Mucosa of descending colon (tissue), 3 donors: ENCODE data around the gene DAAM1. TPM values are rescaled to one million over a fixed set of nuclear protein-coding genes. Genes with fewer than 3 reads are reported as not detected.

Experiments
- ATAC-seq: fragments of 200-7000 bp; cut with Tn5 transposase; one replicate; pipeline ENCODE4 v1.9.1; 2020; ENCODE audit warnings: mild to moderate bottlenecking, moderate library complexity
- DNase-seq, 3 donors: peaks; one replicate each; pipeline ENCODE4 v3.0.0-alpha.2; 2020
- H3K36me3 ChIP-seq: fragments of 200-600 bp; one replicate; pipeline ENCODE4 v1.8.0; 2021; ENCODE audit warnings: low read depth, mild to moderate bottlenecking
- H3K4me1 ChIP-seq: fragments of 200-600 bp; one replicate; pipeline ENCODE4 v1.8.0; 2021; ENCODE audit warnings: low read depth, mild to moderate bottlenecking
- H3K4me3 ChIP-seq: fragments of 200-600 bp; one replicate; pipeline ENCODE4 v1.8.0; 2021; ENCODE audit warnings: mild to moderate bottlenecking
- H3K9me3 ChIP-seq: fragments of 200-600 bp; one replicate; pipeline ENCODE4 v1.8.0; 2021; ENCODE audit warnings: mild to moderate bottlenecking
- intact Hi-C, 2 donors: fragments of 100-400 bp; cut with DNase I in 1 of 2; cut with micrococcal nuclease in 1 of 2; formaldehyde crosslinking; loops; one replicate each; pipeline versions ENCODE4 v1.11.0 to v1.11.1; 2022; cut with DNase I, micrococcal nuclease
- long read RNA-seq, 2 donors: library from polyadenylated mRNA; unstranded; transcript quantifications; one replicate each; pipeline ENCODE4 v2.0.0, GENCODE V29; 2019 to 2021
- total RNA-seq, 3 donors: library from RNA; stranded (reverse); fragmentation: NEBNext Ultra II Directional in 2 of 3; extraction: Animal tissue kit (Norgen Biotek cat#: 25700) in 2 of 3; gene quantifications; one replicate each; pipeline versions ENCODE4 v1.2.1 to v1.2.4, GENCODE V29; 2021 to 2023
- TF ChIP-seq, protein P1 (sequence below): fragments of 200-600 bp; IDR thresholded peaks from one replicate; pipeline ENCODE4 v1.8.0; 2022; ENCODE audit warnings: antibody characterized with exemption, mild to moderate bottlenecking
- donor health status: DM: no; HTN: no; CAD: no; lungs with moderate emphysema.
- donor health status: DM: no; HTN: no; CAD: no.
- donor health status: DM: no; HTN: yes; CAD: no.

DAAM1 gene
- total RNA-seq: 10 to 100 TPM; 41.0 to 85.4 (median 49.6) TPM
- long read RNA-seq, donor 1, full-length matches to known transcripts: 9 of 28 reads
- long read RNA-seq, donor 1, partial matches to known transcripts: 10 of 28 reads
- long read RNA-seq, donor 1, other reads (novel, unspliced or antisense): 9 of 28 reads
- long read RNA-seq, donor 2, partial matches to known transcripts: 9 of 11 reads
- long read RNA-seq, donor 2, other reads (novel, unspliced or antisense): 1 of 11 reads

DNA sequence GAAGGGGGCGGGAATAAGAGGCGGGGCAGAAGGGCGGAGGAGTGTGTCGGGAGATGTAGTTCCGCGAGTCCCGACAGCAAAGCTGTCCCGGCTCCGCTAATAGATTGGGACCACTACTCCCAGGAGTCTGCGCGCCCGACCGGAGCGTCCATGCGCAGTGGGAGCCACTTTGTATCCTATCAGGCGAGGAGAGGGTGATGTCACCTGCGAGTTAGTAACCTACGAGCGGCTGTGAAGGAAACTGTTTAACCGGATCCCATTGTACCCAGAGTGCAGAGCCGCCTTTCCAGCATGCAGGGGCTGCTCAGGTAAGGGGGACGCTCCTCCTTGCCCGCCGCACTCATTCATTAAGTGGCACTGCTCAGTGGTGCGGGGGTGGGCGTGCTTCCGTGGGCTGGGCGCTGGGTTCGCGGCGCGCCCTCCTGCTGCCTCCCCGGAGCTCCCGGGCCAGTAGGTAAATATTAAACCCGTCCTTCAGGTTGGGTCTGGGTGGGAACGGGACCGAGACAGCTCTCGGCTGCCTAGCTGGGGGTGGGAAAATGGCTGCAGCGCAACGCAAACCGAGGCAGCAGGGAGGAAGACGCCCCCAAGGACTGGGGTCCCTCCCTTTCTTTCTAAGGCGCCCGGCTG, at the start of gene DAAM1:
TSS of gene DAAM1 (plus strand) at position 207 of the 630 bp plus-strand sequence. CDS start 74,811 bp downstream, outside the sequence.
- Histone ChIP-seq H3K9me3 (no peaks in the 10 kb centered on the region), H3K4me3 (peak within 1 kb of the TSS; percentile 64), H3K36me3 (no peaks in the 10 kb centered on the region), H3K4me1 (peaks cover 4% of the 10 kb centered on the region)
- DNase-seq (peak; percentile 96 to 99 (median 97)), ATAC-seq (peak; percentile 96)
- TF ChIP-seq, protein P1, sequence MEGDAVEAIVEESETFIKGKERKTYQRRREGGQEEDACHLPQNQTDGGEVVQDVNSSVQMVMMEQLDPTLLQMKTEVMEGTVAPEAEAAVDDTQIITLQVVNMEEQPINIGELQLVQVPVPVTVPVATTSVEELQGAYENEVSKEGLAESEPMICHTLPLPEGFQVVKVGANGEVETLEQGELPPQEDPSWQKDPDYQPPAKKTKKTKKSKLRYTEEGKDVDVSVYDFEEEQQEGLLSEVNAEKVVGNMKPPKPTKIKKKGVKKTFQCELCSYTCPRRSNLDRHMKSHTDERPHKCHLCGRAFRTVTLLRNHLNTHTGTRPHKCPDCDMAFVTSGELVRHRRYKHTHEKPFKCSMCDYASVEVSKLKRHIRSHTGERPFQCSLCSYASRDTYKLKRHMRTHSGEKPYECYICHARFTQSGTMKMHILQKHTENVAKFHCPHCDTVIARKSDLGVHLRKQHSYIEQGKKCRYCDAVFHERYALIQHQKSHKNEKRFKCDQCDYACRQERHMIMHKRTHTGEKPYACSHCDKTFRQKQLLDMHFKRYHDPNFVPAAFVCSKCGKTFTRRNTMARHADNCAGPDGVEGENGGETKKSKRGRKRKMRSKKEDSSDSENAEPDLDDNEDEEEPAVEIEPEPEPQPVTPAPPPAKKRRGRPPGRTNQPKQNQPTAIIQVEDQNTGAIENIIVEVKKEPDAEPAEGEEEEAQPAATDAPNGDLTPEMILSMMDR: peak; percentile 11
- intact Hi-C loops: no loop called here

DNA sequence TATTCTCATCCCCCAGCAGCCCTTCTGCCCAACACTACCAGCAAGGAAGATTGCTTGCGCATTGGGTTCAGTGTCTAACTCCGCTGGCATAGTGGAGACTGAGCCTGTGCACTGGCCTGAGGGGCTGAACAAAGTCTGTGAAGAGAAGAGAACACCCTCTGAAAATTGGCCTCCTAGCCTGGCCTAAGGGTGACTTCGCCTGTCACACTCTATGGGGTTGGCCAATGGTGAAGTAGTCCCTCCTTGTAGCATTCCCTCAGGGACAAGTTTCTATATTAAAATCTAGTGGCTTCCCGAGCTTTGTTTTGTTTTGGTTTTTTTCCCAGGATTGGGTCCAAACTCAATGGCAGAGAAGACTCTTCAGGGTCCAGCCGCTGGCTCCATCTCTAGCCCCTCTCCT, 49.1 kb upstream of the DAAM1 start:
- ATAC-seq: no peak
- no peak for DNase-seq
- Histone ChIP-seq H3K9me3 (no peaks in the 10 kb centered on the region), H3K36me3 (no peaks in the 10 kb centered on the region), H3K4me1 (no peaks in the 10 kb centered on the region), H3K4me3 (no peak overlapping the region)
- TF ChIP-seq, protein P1: no peak
- intact Hi-C loops: no loop called here

DNA sequence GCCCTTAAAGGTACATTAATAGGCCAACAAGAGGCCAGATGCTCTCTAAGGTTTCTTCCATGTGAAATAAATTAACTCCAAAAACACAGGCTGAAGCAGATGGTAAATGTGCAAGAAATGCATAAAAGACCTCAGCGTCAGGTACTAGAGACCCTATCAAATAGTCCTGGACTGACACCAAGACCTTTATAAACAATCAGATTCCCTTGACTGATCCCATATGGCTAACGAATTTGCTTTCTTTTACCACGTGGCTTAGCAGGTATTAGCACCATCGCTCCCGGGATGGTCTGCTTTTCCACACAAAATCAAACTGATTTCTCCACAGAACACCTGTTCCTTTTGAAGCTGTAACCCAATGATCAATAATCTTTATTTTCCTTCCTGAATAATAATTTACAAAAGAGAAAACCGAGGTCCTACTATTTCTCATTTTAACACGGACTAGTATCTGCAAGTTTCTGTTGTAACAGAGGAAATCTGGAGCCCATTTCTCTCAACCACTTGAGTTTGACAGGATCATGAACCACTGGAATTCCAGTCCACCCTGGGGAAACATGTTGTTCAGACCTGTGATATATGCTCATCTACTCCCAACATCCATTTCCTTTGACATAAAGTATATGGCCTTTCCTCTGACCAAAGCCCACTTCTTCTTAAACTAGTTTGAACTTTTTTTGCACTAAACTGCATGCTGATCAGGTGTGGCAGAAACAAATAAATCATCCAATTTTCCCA, 48.2 kb upstream of the DAAM1 start:
- Histone ChIP-seq H3K9me3 (no peaks in the 10 kb centered on the region), H3K4me1 (no peaks in the 10 kb centered on the region), H3K4me3 (no peak overlapping the region), H3K36me3 (no peaks in the 10 kb centered on the region)
- ATAC-seq (no peak), DNase-seq (no peak)
- TF ChIP-seq, protein P1: no peak
- intact Hi-C loops: no loop called here

DNA sequence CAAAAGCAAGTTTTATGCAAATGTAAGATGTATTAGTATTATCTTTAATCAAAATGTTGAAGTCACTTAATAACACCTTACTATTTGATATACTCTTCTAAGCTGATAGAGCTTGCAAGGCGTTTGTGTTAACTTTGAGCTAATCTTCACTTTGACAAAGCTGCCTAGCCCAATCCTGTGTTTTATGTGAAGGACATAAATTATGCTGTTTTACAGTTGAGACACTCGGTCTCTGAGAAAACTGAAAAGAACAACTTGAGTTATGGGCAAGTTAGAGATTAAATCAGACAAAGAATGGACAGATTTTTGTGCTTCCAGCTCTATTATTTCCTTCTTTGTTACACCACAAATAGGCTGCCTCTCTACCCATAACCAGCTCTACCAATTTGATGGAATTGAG, 42.0 kb upstream of the DAAM1 start:
- ATAC-seq: no peak
- no peak overlapping the region for H3K4me3 ChIP-seq
- TF ChIP-seq, protein P1: no peak

DNA sequence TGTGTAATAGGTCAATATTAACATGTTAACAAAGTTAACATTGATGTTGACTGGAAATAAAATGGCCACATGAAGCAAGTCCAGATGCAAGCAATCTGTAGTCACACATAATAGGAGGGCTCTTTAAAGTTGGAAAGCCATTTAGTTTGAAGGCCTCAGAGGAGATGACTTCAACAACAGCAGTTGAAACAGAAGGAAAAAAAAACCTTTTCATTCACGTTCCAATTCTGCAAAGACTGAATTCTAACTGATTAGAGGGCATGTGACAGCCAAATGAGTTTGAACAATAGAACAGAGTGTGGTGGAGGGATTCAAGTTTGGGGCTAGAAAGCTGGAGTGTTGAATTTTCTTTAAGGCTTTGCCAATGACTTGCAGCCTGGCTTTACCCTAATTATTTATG, 41.5 kb upstream of the DAAM1 start:
- H3K4me3 ChIP-seq: no peak overlapping the region
- ATAC-seq (no peak), DNase-seq (no peak)
- TF ChIP-seq, protein P1: no peak
- no peaks in the 10 kb centered on the region for H3K9me3 ChIP-seq
- intact Hi-C loops: no loop called here
- H3K4me1 ChIP-seq: no peaks in the 10 kb centered on the region
- no peaks in the 10 kb centered on the region for H3K36me3 ChIP-seq

More for the DNA sequence above, 42.0 kb upstream of the DAAM1 start:
- Histone ChIP-seq H3K36me3 (no peaks in the 10 kb centered on the region), H3K4me1 (no peaks in the 10 kb centered on the region), H3K9me3 (no peaks in the 10 kb centered on the region)
- intact Hi-C loops: no loop called here
- DNase-seq: no peak
